HG03280 (cell line): ENCODE data around the gene CYFIP1.
A peak's percentile ranks its signal among the peaks of the same experiment; 100 is the strongest.

Experiments used
- ATAC-seq: cut with Tn5 transposase; IDR thresholded peaks from one replicate; pipeline ENCODE4 v1.9.1; 2021; ENCODE audit warnings: mild to moderate bottlenecking, moderate library complexity; ENCODE audit not compliant: unreplicated experiment

CYFIP1 gene

DNA sequence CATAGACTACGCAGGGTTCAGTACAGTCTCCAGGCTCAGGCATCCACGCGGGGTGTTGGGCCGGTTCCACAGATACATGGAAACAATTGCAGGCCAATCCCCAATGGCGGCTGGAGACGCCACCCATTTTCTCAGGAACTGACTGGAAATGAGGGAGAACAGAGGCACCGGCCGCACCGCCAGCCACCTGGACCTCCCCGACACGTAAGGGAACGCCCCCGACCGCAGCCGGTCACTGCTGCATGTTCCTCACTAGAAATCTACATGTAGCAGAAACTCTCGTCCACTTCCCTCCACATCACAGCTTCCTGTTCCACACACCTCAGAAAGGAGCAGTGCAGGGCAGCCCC lies 29.2 kb downstream of the CYFIP1 start:
- ATAC-seq, result no peak

DNA sequence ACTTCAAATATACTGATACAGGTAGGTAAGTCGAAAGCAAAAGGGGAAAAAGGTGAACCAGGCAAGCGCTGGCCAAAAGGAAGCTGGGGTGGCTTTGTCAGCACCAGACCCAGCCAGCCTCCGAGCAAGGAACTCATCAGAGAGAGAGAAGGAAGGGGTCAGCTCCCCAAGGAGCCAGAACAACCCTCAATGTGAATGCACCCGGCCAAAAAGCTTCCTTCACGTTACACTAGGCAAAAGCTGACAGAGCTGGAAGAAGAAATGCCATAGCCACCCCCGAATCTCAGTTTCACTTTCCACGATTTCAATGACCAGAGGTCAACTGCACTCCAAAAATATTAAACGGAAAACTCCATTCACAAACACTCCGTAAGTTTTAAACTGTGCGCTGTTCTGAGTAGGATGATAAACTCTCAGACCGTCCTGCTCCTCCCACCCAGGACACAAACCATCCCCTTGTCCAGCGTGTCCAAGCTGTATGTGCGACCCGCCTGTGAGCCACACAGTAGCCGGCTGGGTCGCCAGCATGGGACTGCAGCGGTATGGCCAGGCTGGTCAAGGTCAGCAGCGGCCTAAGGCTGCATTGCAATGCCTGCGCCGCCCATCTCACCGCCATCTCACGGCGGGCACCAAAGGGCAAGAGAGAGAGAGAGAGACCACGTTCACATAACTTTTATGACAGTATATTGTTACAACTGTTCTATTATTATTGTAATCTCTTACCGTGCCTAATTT lies 29.7 kb downstream of the CYFIP1 start:
- no peak for ATAC-seq

DNA sequence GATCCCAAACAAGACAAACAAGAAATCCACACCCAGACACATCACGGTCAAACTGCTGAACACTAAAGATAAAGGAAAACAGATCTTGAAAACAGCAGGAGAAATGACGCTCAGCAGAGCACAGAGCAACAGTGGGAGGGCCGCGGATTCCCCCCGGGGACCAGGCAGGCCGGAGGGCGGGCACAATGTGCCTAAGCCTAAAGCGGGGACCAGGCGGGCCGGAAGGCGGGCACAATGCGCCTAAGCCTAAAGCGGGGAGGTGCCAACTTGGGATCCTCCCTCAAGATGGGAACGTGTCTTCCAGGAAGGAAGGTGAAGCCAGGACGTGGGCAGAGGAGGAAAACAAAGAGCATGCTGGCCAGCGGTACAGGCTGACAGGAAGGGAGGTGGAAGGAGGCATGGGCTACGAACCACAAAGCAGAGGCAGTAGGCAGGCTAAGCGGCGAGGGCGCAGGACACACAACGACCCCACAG lies 31.1 kb downstream of the CYFIP1 start:
- ATAC-seq, result no peak

DNA sequence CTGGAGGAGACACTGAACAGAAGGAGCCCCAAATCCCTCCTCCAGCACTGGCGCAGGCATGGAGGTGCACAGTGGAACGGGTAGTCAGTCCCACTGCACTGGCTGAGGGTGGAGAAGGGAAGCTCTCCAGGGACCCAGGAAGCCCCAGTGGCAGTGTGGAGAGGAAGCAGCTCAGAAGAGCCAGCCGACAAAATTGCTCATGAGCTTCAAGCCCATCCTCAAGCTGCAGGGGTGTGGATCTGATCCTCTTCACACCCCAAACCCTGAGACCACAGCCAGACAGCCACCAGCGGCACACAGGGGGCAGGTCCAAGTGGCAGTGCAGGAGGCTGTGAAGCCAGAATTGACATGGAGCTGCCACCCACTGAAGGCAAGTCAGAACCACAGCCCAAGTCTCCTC lies 32.1 kb downstream of the CYFIP1 start:
- ATAC-seq, result no peak

DNA sequence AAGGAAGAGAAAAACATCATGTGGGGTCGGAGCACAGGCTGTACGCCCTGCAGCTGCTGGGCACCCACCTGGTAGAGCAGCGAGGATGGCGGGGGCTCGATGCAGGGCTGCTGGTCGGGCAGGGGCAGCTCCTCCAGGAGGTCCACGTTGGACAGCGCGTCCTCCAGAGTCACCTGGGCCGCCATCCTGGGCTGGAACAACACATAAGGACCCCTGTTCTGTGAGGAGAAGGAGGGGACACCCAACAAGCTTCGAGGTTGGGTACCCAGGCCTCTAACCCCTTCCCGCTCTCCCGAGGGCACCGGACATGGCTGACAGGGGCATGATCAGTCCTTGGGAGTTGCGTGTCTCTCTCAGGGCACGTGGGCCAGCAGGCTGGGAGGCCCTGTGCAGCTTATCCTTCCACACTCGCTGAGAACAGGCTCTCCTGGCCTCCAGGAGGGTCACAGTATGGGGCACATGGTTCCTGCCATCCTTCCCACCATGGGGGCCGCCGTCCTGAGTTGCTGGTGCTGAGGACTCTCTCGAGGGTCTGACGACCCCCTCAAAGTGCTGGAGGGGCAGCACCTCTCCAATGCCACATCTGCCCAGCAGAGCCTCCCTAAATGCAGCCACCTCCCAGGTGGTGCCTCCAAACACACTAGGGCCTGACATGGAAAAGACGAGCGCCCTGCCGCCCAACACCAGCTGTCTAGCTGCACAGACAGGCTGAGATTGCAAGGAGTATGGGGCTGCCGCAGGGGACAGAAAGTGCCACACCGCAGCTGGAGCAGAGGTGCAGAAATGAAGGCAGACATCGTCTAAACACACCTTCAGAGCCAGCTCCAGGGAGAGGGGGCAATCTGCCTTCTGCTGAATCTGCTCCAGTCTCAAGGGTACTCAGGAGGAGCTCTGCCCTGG lies 32.8 kb downstream of the CYFIP1 start:
- ATAC-seq, result no peak

DNA sequence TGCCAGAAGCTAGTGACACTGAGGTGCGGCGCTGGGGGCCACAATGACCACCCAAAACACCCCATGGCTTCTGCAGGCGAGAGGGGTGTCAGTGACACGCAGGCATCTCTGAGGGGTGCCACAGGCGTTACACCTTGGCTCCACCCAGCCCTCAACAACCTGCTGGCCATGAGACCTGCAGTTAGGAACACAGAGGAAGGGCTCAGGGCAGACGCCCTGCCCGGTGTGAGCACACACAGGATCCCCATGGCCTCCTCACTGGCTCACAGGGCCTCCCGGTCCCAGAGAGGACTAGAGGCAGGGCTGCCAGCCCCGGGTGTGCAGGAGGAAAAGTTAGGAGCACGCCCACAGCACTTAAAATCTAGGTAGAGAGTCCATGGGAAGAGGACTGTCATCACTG lies 35.1 kb downstream of the CYFIP1 start:
- no peak for ATAC-seq

DNA sequence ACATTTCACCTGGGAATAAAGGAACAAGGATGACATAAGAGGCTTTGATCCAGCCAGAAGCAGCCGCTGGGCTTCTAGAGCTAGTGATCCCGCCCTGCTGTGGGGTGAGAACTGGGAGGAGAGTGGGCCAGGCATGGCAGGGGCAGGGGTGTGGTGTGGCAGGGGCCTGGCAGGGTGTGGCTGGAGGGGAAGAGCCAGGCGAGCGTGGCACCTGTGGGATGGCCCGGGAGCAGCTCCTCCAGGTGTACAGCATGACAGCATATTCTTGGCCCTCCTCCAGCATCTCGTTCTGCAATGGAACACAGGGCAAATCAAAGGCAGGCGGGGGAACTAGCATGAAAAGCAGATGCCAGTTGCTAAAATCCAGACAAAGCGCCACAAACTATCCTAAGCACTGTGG lies 35.5 kb downstream of the CYFIP1 start:
- ATAC-seq, result no peak

DNA sequence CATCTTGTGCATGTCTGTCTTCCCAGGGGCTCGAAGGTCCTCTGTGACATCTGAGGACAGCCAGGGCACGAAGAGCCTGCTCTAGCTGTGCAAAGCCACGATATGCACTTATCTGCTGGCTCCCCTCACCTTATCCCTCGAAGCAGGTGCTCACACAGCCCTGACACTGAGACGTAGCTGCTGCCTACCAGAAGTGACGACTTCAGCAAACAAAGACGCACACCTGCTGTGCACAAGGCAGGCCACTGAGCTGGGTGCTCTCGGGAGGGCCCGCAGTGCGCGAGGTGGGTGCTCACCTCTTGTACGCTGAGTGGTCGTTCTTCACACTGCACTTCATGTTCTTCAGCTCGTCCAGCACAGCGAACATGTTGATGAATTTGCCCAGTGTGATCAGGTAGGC lies 37.3 kb downstream of the CYFIP1 start:
- ATAC-seq, result no peak

DNA sequence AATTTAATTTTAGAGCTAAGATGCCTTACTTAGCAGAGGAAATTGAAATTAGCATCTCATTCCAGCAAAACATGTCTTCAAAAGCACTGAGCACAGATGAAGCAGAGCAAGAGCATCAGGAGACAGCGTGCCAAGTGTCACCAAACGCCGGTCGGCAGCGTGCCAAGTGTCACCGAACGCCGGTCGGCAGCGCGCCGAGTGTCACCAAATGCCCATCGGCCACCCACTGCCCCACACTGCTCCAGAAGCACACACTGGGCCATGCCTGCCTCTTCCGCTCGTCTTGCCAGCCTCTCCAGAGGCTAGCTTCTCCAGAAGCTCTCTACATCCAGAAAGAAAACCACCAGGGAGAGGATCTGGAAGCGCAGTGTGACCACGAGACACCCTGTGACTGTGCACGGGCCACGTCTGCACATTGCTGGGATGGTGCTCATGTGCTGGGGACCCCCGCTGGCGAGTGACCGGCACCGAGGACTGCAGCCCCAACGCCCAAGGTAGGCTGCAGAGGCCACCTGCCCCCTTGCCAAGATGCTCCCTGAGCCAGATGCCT lies 37.8 kb downstream of the CYFIP1 start:
- ATAC-seq, result no peak

DNA sequence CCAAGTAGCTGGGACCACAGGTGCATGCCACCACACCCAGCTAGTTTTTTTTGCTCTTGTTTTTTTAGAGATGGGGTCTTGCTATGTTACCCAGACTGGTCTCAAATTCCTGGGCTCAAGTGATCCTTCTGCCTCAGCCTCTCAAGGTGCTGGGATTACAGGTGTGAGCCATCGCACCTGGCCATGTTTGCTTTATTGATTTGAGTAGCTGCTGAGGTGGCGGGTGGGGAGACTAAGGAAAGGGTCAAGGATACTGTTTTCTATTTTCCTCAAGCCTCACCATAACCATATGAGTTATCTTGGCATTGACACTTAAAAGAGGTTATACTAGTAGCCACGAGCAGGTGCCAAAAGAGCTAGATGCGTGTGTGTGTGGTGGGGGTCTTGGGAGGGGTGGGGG lies 39.0 kb downstream of the CYFIP1 start:
- no peak for ATAC-seq

DNA sequence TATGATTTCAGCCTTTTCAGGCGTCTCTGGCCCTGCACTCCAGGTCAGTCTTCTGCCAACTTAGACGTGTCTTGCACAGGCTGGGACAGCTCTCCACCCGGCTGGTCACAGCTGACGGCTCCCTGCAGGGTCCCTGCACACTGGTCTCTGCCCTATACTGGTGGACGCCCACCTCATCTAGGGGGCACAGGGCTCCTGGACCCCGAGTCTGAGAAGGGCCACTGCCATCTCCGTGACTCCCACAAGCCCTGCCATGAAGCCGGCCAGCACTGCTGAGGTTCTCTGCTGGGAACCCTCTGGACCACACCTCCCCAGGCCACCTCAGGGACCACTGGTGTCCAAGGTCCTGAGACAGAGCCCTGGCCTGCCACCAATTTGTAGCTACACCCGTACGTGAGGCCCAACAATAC lies 40.5 kb downstream of the CYFIP1 start:
- no peak for ATAC-seq

DNA sequence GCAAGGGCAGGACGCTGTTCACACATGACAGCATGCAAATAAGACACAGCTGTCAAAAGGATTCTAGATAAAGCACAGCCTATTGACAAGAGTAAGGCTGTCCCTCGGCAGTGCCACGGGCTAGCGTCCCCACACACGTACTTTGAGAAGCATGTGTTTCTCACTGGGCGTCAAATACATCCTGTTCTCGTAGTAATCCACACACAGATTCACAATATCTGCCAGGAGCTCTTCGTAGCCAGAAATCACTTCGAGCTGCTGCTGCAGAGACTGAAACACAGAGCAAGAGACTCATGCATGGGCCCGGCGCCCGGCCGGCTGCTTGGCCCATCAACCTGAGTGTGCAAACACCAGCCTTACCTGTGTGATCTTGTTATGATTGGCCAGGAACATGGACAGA lies 41.1 kb downstream of the CYFIP1 start:
- ATAC-seq, result no peak

DNA sequence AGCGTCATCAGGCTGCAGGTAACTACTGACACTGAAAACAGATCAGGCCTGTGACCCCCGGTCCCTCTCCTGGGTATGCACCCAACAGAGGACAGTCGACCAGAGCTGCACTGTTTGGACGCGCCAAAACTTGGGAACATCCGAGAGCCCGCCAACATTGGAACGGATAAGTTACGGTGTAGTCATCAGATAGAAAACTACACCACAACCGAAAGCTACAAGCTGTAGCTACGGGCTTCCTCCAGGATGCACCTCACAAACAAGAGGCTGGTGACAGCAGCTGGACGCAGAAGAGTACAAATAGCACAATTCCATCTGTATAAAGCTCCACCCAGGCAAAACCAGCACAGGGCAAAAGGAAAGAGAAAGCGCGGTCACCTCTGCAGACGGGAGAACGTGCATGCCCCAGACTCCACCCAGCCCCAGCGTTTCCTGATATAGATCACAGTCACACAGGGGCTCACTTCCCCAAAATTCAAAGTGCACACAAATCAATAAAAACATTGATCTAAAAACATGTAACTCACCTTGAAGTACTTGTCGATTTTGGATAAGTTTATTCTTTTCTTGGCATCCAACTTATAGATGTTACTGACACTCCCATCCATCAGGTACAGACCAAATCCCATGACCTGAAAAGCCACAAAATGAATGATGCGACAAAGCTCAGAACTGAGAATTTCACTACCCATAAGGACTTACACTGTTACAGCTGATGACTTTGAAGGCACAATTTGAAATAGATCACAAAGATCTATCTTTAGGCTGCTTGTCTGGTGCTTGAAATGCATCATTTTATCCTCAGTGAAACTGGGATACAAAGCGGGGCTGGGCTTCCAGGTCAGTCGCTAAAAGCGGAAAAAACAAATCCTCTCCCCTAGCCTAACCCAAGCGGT lies 43.3 kb downstream of the CYFIP1 start:
- peak; percentile 94 for ATAC-seq

DNA sequence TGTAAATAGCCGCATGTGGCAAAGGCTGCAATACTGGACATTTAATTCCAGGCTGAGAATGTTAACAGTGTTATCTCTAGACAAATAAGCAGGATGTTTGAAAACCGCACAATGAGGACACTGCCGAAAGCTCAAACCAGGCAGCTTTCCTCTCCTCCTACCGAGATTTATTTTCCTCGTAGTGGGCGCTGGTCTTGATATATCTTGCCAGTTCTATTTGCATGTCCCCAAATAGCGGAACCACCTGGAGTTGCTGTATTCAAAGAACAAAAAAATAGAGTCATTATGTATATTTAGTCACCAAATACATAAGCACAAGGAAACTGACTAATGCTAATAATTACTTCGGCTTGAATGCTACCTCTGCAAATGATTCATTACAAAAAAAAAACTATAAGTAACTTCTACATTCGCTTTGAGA lies 46.5 kb downstream of the CYFIP1 start:
- no peak for ATAC-seq

DNA sequence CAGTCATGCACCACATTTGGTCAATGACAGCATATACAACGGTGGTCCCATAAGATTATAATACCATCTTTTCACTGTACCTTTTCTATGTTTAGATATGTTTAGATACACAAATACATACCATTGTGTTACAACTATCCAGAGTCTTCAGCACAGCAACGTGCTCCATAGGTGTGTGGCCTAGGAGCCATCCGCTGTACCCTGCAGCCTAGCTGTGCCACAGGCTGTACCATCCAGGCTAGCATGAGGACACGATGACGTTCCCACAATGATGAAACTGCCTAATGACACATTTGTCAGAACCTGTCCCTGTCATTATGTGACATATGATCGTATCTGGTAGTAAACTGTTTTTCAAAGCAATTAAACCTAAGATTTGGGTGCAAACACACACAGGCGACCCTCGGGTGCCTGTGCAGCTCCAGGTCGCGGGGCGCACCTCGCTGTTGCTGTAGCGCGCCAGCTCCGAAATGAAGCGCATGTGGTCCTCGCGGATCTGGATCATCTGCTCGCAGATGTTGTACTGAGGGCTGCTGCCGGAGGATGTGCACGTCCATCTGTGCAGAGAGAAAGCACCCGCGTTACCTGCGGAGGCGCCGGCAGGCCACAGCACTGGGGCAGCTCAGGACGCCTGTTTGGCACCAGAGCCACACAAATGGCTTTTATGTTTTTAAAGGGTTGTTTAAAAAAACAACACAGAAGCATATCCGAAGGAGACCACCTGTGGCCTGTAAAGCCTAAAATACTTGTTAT lies 48.2 kb downstream of the CYFIP1 start:
- no peak for ATAC-seq

DNA sequence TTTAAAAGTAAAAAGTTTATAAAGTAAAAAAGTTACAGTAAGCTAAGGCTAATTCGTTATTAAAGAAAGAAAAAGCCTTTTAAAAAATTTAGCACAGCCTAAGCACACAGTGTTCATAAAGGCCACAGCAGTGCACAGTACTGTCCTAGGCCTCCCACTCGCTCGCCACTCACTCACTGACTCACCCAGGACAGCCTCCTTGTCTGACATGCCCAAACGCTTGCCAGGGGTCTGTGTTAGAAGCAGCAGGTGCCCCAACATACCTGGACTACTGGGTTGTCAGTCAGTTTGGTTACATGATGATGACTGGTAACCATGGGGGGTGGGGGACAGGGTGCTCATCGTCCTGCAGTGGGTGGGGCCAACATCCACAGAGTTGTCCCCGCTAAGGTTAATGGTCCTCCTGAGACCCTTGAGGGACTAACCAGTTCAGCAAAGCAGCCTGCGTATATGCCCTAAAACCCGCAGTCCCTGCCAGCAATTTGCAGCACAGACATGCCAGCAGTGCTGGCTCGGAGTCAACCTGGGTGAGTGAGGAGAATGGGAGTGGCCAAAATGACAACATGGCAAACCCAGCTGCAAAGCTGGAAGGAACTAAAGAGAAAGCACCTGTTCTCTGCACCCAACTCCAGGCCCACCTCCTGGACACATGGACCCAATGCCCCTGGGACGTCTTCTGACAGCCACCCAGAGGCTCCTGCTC lies 49.2 kb downstream of the CYFIP1 start:
- ATAC-seq, result no peak

DNA sequence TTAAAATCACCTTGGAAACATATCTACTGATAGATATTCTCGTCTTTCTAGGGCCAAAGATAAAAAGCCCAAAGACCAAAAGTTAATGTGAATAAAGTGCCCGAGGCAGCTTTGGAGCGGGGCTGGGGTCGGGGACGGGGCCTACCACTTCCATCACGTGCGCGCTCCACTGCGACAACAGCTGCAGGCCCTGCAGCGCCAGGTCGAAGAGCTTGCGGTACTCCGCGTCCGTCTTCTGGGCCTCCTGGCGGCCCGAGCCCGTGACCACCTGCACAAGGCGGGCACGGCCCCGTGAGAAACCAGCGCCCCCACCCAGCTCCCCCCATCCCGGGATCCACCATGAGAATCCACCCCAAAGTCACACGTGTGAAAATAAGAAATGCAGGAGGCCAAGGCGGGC lies 52.4 kb downstream of the CYFIP1 start:
- ATAC-seq, result no peak

DNA sequence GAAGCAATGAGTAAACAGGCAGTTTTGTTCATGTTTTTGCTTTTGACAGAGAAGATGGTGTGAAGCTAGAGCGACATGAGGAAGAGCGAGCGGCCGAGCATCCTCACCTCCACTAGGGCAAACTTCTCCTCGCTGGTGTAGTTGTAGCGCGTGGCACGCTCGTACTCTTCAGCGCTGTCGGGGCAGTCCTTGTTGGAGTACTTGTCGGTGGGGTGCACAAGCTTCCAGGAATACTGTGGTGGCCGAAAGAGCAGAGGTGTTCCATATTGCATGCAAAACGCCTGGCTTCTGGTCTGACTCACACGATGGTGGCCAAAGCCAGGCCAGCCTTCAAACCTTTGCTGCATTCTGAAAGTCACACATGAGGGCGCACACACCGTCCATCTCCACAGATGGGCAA lies 54.3 kb downstream of the CYFIP1 start:
- no peak for ATAC-seq

DNA sequence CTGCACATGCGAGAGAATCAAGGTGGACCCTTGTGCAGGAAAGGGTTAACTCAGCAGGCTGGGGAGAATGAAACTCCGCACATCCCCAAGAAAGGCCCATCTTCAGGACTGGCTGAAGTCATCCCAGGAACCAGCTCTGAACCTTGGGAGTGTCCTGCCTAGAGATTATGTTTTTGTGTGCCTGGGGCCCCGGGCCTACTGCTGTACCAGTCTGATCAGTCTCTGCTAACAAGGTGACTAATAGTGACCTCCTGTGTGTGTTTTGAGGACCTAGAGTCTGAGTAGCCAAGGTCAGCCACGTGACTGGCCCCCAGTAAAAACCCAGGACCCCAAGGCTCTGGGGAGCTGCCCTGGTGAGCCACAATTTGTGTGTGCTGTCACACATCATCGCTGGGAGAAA lies 58.2 kb downstream of the CYFIP1 start:
- no peak for ATAC-seq

DNA sequence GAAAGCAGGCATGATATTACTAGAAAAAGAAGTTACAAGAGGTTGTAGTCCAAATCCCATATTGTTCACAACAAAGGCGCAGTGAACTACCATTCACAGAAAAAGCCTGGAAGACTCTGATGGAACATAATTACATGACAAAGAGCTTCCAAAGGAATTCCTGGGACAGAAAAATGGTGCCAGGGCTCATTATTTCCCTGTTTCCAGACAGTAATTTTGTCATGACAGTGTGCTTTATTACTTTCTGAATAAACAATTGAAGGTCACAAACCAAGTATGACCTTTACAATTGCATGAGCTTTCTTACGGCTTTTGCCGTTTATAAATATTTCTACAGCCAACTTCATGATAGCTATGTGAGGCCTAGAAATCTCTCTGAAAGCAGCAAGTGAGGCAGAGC lies 61.0 kb downstream of the CYFIP1 start:
- ATAC-seq, result no peak
